IPS DF 6.9 (cell line): ENCODE data around the gene CPNE6.

Source experiments
- DNase-seq: peaks from one replicate; pipeline ENCODE4 v3.0.0-alpha.2; 2013; ENCODE audit warnings: low read depth, low spot score
- H3K27ac ChIP-seq: one replicate; pipeline ENCODE4 v1.5.1; 2013; ENCODE audit warnings: low read length, control low read depth
- H3K27me3 ChIP-seq: 2 replicates; pipeline ENCODE4 v1.6.1; 2013; ENCODE audit warnings: mild to moderate bottlenecking, low read length; ENCODE audit not compliant: control insufficient read depth, insufficient read depth
- H3K36me3 ChIP-seq: 2 replicates; pipeline ENCODE4 v1.6.1; 2013; ENCODE audit warnings: low read length; ENCODE audit not compliant: control insufficient read depth, insufficient read depth
- H3K4me1 ChIP-seq: 2 replicates; pipeline ENCODE4 v1.6.1; 2013; ENCODE audit warnings: low read length; ENCODE audit not compliant: control insufficient read depth, insufficient read depth
- H3K4me3 ChIP-seq: 2 replicates; pipeline ENCODE4 v1.5.1; 2013; ENCODE audit warnings: mild to moderate bottlenecking, low read length
- H3K9me3 ChIP-seq: 2 replicates; pipeline ENCODE4 v1.6.1; 2013; ENCODE audit warnings: low read length, inconsistent platforms; ENCODE audit not compliant: control insufficient read depth, insufficient read depth
- WGBS: extraction: QIAGEN DNeasy Blood & Tissue Kit; methylation state at CpG from one replicate; pipeline ENCODE4 v1.1.7; 2013; ENCODE audit warnings: mixed read lengths, missing lambda C conversion rate; ENCODE audit not compliant: insufficient read length, insufficient coverage; 5-methylcytosine and 5-hydroxymethylcytosine counted together

Gene CPNE6

GRCh38 chr14:24087004-24087403 is 15.6 kb downstream of the CPNE6 start:
- Histone ChIP-seq H3K4me1 (0 out of 2 replicates have a peak, but pooled peaks cover 2% of the 10 kb centered on the region), H3K36me3 (no peaks in the 10 kb centered on the region), H3K27me3 (no peaks in the 10 kb centered on the region), H3K4me3 (no peak overlapping the region), H3K9me3 (no peaks in the 10 kb centered on the region), H3K27ac (no peak overlapping the region)
- no peak for DNase-seq
- WGBS: no CpG with 5 or more reads among the region's 1 CpG

- Histone ChIP-seq H3K4me3 (no peak overlapping the region), H3K36me3 (no peaks in the 10 kb centered on the region), H3K27ac (no peak overlapping the region), H3K27me3 (no peaks in the 10 kb centered on the region), H3K4me1 (0 out of 2 replicates have a peak, but pooled peaks cover 2% of the 10 kb centered on the region), H3K9me3 (no peaks in the 10 kb centered on the region)
- no peak for DNase-seq
- no CpG with 5 or more reads among the region's 2 CpGs for WGBS
Observed at GRCh38 chr14:24088095-24088494, 16.7 kb downstream of the CPNE6 start.

DNA sequence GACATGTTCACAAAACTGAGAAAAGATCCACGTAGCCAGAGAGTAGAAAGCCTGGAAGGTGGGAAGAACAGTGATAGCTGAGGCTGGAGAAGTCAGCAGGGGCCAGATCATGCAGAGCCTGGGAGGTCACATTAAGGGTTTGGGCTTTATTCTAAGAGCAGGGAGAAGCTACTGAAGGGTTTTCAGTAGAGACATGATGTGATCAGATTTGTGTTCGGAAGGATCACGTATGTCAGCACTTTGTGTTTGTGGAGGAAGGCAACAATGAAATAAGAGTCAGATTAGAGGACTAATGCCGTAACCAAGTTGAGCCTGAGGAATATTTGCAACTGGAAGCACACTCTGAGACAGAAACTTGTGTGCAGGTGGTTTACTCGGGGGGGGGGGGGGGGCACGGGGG is 18.5 kb downstream of the CPNE6 start:
- H3K4me3 ChIP-seq: no peak overlapping the region
- no peak for DNase-seq
- H3K27ac ChIP-seq: no peak overlapping the region
- no CpG with 5 or more reads among the region's 6 CpGs for WGBS
- peaks cover 5% of the 10 kb centered on the region; the same call in 1 of the 2 replicates for H3K4me1 ChIP-seq
- no peaks in the 10 kb centered on the region for H3K9me3 ChIP-seq
- H3K27me3 ChIP-seq: no peaks in the 10 kb centered on the region
- no peaks in the 10 kb centered on the region for H3K36me3 ChIP-seq

DNA sequence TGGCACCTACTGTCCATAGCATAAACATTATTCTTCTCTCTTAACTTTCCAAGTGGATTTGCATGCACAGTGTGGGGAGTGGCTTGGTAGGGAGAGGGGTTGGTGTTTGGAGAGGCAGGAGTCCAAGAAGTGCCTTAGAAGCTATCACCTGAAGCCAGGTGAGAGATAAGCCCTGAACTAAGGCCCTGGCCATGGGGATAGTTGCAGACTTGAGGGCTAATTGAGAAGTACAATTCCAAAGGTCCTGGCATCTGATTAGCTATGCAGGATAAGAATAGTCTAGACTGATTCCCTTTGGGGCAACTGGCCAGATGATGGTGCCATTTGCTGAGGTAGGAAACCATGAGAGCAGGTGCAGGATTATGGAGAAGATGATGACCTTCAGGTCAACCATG is 20.7 kb downstream of the CPNE6 start:
- H3K27ac ChIP-seq: no peak overlapping the region
- no peak overlapping the region for H3K4me3 ChIP-seq
- no peaks in the 10 kb centered on the region for H3K27me3 ChIP-seq
- peaks cover 8% of the 10 kb centered on the region; the same call in 1 of the 2 replicates for H3K4me1 ChIP-seq
- H3K36me3 ChIP-seq: no peaks in the 10 kb centered on the region
- no peaks in the 10 kb centered on the region for H3K9me3 ChIP-seq
- DNase-seq: no peak

GRCh38 chr14:24092505-24093206 is 21.3 kb downstream of the CPNE6 start:
- H3K9me3 ChIP-seq: no peaks in the 10 kb centered on the region
- H3K4me1 ChIP-seq: peaks cover 8% of the 10 kb centered on the region; the same call in 1 of the 2 replicates
- no peaks in the 10 kb centered on the region for H3K27me3 ChIP-seq
- no peak overlapping the region for H3K4me3 ChIP-seq
- WGBS: no CpG with 5 or more reads among the region's 4 CpGs
- DNase-seq: no peak
- no peaks in the 10 kb centered on the region for H3K36me3 ChIP-seq
- H3K27ac ChIP-seq: no peak overlapping the region

DNA sequence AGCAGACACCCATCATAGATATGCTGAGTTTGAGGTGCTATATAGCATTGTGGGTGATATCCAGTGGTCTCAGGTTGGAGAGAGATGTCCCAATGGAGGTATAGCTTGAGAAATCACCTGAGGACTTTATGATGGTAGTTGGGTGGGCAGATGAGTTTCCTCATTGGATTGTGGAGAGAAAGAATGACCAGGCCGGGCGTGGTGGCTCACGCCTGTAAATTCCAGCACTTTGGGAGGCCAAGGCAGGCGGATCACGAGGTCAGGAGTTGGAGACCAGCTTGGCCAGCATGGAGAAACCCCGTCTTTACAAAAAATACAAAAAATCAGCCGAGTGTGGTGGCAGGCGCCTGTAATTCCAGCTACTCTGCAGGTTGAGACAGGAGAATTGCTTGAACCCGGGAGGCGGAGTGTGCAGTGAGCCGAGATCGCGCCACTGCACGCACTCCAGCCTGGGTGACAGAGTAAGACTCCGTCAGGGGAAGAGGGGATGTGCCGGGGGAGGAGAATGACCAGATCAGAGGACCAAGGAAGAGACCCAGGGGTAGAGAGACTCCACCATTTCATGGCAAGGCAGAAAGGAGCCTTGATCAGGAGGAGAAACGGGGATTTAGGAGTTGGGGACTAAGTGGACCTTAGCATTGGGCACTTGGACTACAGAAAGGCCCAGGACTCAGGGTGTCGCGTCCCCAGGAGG is 22.0 kb downstream of the CPNE6 start:
- no peak for DNase-seq
- Histone ChIP-seq H3K9me3 (no peaks in the 10 kb centered on the region), H3K4me3 (no peak overlapping the region), H3K27me3 (no peaks in the 10 kb centered on the region), H3K4me1 (peaks cover 6% of the 10 kb centered on the region; the same call in 1 of the 2 replicates), H3K36me3 (peaks cover 4% of the 10 kb centered on the region), H3K27ac (no peak overlapping the region)
- no CpG with 5 or more reads among the region's 19 CpGs for WGBS

- WGBS: no CpG with 5 or more reads among the region's 68 CpGs
- Histone ChIP-seq H3K4me3 (peak within 1 kb of the TSS; percentile 83), H3K27me3 (no peaks in the 10 kb centered on the region), H3K36me3 (peaks cover 9% of the 10 kb centered on the region), H3K9me3 (no peaks in the 10 kb centered on the region), H3K4me1 (peaks cover 6% of the 10 kb centered on the region; the same call in 1 of the 2 replicates), H3K27ac (no peak within 1 kb of the TSS)
- no peak for DNase-seq
Observed at GRCh38 chr14:24093901-24094840, 22.8 kb downstream of the CPNE6 start, which contains the start of gene PCK2. TSS of gene PCK2 (plus strand) at chr14:24094311. CDS start at chr14:24094406, 95 bp downstream.

DNA sequence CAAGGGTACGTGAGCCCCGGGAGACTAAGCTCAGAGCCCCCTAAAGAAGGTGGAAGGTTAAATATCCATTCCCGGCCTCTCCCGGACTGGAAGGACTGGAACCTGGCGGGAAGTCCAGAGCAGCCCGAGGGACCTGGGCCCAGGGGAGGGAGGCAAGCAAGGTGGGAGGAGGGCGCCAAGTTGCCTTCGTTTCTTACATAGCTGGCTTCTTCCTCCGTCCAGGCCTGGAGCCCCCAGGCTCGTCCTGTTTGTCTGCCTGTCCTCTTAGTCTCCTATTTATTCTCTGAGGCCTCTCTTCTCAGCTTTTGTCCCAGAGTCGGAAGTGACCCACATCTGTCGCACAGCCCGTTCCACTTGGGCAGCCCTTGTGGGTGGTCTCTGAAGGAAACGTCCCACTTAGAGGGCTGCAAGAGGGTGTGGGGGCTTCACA is 23.5 kb downstream of the CPNE6 start:
- no peaks in the 10 kb centered on the region for H3K27me3 ChIP-seq
- WGBS: no CpG with 5 or more reads among the region's 14 CpGs
- no peaks in the 10 kb centered on the region for H3K9me3 ChIP-seq
- H3K27ac ChIP-seq: no peak overlapping the region
- peaks cover 6% of the 10 kb centered on the region; the same call in 1 of the 2 replicates for H3K4me1 ChIP-seq
- peak overlapping the region; percentile 83 for H3K4me3 ChIP-seq
- peaks cover 13% of the 10 kb centered on the region for H3K36me3 ChIP-seq
- no peak for DNase-seq

DNA sequence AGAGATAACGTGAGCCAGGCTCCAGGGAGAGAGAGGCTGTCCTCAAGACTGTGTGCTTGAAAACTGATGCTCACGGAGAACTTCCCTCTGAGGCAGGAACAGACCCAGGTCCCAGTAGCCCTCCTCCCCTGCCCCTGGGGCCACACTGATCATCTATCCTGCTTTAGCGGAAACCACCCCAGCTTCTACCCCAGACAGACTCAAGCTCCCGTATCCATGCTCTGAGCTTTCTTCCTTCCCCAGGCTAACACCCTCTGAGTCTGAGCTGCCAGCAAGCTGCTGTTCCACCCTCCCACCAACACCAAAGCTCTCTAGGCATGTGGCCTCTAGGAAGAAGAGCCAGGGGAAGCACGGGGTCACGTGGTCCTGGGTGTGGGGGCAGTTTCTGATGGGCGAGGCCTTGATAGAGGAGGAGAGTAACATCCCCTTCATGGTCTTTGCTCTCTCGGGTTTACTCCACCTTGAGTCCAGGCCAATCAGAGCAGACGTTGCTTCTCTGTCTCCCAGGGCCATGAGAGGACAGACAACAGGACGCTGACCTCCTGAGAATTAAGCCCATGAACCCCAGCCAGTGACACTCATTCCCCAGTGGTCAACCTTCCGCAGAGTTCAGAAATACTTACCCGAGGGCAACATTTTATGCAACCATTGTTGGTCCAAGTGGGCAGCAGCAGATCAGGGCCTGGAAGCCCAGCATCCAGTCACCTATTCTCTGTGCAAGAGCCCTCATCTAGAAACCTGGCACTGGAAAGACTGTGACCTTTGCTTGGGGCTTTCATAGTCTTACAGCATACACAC is 24.1 kb downstream of the CPNE6 start:
- Histone ChIP-seq H3K27ac (no peak overlapping the region), H3K27me3 (no peaks in the 10 kb centered on the region), H3K4me3 (peak overlapping the region; percentile 83; the same call in 1 of the 2 replicates), H3K4me1 (peaks cover 6% of the 10 kb centered on the region; the same call in 1 of the 2 replicates), H3K9me3 (no peaks in the 10 kb centered on the region), H3K36me3 (peaks cover 16% of the 10 kb centered on the region)
- no peak for DNase-seq
- WGBS: no CpG with 5 or more reads among the region's 12 CpGs
